OCI-M1 (cell line): ENCODE results near the gene SPATA20.
A peak's percentile ranks its signal among the peaks of the same experiment; 100 is the strongest.

ENCODE experiments used
- DNase-seq: peaks from one replicate; lab custom pipeline; 2025; lab: John Stamatoyannopoulos, UW

SPATA20 gene

GRCh38 chr17:50602836-50603235 is 55.9 kb downstream of the SPATA20 start:
- DNase-seq = no peak

DNA sequence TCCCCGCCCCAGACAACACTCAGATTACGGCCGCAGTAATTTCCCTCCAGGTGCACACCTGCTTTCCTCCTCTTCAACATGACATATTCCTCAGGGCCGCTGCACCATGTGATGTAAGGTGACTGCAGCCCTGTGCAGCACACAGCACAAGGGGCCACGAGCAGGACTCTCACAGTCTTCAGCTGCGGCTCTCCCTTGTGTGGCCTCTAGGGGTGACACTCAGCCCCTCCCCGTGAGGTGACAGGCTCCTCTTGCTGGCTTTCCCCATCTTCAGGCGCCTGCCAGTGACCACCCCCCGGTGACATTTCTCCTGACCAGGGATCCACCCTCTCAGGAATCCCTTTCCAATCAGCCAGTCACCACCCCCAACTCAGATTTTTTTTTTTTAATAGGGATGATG is 56.4 kb downstream of the SPATA20 start:
- DNase-seq = no peak

DNA sequence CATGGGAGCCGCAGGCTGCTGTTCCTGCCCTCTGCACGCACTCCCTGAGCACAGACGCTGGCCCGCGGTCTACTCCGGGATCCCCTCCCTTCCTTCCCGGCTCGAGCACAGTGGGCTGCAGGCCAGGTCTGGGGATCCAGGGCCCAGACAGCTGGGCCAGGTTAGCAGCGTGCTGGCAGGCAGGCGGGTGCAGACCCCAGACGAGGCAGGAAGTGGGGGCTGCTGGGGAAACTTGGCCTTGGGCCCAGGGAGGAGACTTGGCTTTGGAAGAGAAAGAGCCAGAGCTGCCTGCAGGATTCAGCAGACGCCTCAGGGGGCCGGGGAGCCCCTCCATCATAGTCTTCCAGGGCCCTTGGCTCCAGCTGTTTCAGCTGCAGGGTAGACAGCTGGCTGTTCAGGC is 57.5 kb downstream of the SPATA20 start:
- DNase-seq = no peak

- DNase-seq = peak; percentile 38
Measured at GRCh38 chr17:50605429-50605828, 58.5 kb downstream of the SPATA20 start.
